DMS 273 (cell line): ENCODE measurements around the gene SHC2.
"Not testable (repeated sequence)": the region's sequence is repeated elsewhere in the genome, so short reads cannot be mapped to it uniquely, and the experiment has no call there.

Experiments
- DNase-seq: peaks from one replicate; lab custom pipeline; 2025; ENCODE audit not compliant: unreplicated experiment; lab: John Stamatoyannopoulos, UW

The SHC2 gene

DNA sequence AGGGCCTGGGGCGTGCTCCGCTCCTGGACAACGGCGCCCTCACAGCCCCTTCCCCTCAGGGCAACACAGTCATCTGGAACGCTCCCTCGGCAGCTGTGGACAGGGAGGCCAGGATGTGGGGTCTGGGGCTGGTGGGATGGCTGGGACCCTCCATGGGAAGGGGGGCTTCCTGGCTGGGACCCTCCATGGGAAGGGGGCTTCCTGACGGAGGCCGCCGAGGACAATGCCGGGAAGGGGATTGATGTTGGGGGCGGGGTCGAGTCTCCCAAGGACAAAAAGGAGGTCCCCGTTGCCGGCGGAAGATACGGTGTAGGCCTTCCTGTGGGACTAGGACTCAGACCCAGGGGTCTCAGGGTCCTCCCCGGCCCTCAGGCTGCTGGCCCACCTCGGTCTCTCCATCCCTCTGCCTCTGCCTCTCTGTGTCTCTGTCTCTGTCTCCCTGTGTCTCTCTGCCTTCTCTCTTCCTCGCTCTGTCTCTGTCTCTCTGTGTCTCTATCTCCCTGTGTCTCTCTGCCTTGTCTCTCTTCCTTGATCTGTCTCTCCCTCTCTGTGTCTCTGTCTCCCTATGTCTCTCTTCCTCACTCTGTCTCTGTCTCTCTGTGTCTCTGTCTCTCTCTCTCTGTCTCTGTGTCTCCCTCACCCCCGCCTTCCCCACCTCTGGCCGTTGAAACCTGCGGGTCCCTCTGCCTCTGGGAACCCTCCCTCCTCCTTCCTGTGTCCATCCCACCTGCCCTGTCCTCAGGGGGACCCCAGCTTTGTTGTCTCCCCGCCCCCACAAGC is 32.7 kb upstream of the SHC2 start:
- DNase-seq = no peak

DNA sequence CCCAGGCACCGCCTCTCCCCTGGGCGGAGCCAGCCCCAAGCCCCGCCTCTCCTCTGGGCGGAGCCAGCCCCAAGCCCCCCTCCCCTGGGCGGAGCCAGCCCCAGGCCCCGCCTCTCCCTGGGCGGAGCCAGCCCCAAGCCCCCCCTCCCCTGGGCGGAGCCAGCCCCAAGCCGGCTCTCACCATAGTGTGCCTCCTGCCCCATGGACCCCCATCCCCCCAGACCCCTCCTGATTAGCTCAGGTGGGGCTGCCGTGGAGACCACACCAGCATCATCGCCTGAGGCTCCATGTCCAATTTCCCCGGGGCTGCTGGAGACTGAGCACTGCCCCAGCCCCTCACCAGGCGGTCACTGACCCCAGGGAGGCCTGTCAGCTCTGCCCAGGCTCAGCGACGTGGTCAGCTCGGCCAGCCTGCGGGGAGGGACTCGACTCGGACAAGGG is 31.3 kb upstream of the SHC2 start:
- no peak for DNase-seq

DNA sequence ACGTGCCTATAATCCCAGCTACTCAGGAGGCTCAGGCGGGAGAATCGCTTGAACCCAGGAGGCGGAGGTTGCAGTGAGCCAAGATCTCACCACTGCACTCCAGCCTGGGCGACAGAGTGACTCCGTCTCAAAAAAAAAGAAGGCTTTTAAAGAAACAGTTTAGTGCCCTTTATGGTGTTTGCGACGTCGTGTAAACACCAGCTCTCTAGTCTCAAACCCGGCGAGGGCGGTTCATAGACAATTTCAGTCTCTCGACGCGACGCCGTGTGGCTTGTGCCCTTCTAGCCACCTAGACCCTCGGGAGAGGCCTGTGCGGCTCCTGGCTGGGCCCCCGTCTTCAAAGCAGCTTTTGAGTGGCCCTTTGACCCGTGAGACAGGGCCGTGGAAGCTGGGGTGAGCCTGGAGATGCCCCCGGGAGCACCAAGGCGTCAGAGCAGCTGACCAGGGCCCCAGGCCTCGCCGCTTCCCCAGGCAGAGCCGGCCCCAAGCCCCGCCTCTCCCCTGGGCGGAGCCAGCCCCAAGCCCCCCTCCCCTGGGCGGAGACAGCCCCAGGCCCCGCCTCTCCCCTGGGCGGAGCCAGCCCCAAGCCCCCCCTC is 30.4 kb upstream of the SHC2 start:
- no peak for DNase-seq

DNA sequence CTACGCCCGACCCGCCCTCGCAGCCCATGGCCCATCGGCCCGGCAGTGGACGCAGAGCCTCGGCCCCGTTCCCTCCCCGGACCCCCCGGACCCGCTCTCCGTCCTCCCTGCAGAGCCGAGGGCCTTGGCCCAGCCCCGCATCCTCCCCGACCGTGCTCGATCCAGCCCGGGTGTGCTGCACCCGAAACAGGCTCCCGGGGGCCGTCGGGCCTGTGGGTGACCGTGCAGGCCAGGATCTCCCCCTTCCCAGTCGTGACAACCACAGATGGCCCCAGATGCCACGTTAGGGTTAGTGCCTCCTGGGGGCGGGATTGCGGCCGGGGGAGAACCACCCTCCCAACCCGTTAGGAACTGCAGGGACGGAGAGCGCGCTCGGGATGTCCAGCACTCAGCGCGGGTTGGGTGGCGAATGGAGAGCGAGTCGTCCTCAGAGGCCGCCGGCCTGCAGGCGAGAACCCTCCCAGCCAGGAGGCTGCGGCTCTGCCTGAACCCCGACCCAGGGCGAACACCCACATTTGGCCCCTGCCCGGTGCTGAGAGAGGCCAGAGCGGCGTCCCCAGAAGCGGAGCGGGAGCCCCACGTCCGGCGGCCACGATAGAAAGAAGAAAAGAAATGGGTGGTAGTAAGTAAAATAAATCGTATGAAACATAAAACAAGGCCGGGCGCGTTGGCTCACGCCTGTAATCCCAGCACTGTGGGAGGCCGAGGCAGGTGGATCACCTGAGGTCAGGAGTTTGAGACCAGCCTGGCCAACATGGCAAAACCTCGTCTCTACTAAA is 28.8 kb upstream of the SHC2 start:
- no peak for DNase-seq

DNA sequence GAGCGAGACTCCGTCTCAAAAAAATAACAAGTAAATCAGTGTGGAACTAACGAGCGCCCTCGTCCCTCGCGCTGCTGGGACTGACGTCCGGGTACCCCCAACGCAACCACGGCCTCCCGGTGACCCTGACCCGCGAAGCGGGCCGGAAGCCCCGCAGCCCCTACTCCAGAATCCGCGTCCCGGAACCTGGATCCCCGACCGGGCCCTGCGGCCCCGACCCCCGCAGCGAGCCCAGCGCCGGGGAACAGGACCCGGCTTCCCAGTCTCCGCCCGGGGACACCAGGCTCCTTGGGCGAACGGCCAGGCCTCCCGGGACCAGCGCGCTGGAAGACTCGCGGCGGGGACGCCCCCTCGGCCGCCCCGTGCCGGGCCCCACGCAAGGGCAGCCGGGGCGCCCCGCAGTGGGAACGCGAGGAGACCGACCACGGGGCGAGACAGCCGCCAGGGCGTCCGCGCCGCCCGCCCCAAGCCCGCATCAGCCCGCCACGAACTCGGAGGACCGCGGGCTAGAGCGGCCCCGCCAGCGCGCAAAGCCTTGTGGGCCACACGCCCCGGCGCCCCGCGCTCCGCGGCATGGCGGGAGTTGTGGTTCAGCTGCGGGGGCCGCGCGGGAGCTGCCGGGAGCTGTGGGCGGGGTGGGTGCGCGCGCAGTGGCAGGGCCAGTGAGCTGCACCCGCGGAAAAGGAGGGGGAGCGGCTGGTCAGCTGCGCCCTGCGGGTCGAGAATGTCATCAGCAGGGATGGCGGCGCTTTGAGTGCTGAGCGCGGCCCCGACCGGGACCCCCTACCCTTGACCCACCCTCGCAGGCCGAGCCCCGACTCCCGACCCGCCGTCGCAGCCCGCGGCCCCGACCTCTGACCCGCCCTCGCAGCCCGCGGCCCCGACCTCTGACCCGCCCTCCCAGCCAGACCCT is 27.9 kb upstream of the SHC2 start:
- DNase-seq = peak; percentile 98

DNA sequence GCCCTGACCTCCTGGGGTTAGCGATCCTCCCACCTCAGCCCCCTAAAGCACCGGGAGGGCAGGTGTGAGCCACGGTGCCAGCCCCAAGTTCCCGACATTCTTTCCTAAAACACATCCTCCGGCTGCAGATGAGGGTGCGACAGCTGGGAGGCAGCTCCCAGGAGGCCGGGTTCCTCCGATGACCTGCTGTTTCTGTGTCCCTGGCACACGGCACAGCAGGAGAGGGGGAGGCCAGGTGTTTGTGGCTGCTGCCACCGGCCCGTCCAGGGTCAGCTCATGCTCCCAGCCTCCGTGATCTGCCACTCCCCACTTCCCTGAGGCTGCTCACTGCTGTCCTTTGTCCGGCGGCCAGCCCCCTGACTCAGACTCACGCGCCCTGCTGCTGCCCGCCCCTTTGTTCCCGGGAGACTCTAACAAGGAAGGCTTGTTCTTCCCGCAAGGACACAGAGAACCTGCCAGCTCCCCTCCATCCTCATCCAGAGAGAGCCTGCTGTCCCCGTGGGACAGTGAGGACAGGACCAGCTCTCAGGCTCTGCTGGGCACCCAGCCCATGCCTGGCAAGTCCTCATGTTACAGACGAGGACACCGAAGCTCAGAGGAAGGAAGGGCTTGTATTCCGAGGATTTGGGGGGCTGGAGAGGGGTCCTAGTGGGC is 24.9 kb upstream of the SHC2 start:
- no peak for DNase-seq

DNA sequence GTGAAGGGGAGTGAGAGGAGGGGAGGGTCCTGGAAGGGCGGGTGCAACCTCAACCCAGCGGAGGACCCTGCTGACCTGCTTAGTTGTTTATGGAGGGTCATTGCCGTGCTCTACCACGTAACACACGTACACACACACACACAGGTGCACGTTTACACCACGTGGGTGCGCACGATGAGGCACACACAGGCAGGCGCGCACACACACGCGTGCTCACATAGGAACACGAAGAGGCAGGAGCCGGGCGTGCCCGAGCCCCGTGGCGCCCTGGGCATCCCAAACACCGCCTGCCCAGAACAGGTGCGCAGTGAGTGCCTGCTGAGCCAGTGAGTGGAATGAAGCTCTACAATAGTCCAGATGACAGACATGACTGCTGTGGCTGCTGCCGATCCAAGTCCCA is 24.2 kb upstream of the SHC2 start:
- peak; percentile 63 for DNase-seq

DNA sequence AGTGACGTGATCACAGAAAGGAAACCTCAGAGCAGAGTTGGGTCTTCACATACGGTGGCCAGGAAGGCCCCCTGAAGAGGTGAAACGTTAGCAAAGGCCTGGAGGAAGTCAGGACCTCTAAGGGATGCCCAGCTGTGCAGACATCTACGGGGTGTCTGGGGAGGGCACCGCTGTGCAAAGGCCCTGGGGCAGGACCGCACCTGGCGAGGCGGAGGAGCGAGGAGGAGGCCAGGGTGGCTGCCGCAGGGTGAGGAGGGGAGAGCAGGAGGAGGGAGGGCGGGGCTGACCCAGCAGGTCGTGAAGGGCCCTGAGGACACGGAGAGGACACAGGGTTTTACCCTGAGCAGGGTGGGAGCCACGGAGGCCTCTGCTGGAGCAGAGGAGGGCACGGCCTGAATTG is 23.7 kb upstream of the SHC2 start:
- DNase-seq = no peak

DNA sequence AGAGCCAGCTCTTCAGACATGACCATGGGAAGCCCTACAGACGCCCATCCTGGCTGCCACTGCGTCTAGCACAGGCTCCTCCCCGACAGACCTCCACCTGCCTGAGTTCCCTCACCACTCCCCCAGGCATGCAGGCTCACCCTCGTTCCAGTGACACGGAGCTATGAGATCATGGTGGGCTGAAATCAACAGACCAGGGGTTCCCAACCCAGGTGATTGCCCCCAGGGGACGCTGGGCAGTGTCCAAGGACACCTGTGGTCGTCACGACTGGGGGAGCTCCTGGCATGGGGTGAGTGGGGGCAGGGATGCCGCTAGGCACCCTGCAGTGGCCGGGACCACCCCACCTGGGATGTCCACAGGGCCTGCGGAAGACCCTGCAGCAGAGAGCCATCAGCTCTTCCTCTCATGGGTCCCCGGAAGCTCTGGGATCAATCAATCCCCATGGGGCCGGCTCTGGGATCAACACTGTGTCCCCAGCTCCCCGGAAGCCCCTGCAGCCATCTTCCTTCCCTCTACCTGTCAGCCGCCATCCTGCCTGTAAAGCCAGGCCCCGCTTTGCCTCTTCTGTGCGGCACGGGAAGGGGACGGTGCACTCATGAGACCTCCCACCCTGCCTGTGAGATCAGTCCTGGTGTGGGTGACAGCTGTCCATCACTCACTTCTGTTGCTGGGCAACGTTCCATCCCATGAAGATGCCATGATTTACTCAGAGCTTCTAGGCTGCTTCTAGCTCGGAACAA is 22.7 kb upstream of the SHC2 start:
- no peak for DNase-seq

DNA sequence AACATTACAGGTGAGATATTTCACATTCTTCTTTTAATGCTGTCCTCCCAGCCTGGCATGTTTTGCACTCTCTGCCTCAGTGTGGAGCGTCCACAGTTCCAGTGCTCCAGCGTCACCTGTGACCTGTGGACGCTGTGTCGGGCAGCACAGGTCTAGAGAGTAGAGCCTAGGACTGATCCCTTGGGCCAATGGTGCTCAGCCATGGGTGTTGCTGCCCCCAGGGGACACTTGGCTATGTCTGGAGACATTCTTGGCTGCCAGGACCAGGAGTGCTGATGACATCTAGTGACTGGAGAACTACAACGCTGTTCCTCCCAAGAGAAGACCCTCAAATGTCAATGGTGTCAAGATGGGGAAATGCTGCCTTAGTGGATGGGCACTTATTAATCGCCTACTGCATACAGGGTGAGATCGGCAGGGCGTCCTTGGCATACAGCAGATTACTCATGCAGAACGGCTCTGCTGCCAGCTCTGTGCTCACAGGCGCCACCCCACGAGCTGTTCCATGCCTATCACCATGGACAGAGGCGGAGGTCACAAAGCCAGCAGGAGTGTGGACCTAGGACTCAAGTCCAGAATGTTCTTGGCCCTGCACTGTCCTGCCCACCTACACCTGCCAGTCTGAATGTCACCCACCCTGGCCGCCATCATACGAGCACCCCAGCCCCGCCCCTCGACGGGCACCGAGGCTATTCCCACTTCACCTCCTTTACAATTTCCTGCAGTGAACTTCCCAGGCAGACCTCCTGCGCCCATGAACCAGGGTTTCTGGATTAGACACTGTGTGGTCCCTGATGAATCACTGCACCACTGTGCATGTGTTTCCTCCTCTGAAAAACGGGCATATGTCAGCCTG is 21.6 kb upstream of the SHC2 start:
- no peak for DNase-seq

DNA sequence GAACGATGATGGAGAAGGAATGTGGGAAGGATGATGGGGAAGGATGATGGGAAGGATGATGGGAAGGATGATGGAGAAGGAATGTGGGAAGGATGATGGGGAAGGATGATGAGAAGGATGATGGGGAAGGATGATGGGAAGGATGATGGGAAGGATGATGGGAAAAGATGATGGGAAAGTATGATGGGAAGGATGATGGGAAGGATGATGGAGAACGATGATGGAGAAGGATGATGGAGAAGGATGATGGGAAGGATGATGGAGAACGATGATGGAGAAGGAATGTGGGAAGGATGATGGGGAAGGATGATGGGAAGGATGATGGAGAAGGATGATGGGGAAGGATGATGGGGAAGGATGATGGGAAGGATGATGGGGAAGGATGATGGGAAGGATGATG is 20.3 kb upstream of the SHC2 start:
- not testable (repeated sequence) for DNase-seq

DNA sequence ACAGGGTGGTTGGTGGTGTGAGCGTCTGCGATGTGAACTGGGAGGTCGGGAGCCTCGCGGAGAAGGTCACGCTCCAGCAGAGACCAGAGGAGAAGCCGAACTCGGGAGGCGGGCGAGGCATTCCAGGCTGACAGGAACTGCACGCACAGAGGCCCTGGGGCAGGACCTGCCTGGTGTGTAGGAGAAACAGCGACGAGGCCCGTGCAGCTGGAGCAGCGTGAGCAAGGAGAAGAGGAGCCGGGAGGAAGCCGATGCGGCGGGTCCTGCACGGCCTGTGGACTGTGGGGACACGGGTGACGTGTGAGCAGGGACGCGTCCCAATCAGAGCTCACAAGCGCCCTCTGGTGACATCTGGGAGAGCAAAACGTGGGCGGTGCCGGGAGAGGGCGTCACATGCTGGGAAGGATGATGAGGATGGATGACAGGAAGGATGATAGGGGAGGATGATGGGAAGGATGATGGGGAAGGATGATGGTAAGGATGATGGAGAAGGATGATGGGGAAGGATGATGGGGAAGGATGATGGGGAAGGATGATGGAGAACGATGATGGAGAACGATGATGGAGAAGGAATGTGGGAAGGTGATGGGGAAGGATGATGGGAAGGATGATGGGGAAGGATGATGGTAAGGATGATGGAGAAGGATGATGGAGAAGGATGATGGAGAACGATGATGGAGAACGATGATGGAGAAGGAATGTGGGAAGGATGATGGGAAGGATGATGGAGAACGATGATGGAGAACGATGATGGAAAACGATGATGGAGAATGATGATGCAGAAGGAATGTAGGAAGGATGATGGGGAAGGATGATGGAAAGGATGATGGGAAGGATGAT is 19.4 kb upstream of the SHC2 start:
- peak; percentile 77 for DNase-seq

DNA sequence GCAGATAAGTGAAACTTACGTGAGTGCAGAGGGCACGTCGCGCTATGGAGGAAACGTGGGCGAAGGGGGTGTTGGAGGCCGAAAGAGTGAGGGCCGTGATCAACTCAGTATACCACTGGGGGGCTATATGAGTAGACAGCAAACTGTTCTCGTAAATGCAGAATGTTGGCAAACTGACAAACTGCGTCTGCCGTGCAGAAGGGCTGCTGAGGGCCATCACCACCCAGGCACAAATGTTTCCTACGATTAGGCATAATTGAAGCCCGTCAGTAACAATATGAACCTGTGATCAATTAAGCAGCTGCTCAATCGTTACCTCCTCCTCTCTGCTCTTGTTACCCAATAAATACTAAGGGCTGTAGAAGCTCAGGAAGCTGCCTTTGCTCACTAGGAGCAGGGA is 18.1 kb upstream of the SHC2 start:
- peak; percentile 47 for DNase-seq

DNA sequence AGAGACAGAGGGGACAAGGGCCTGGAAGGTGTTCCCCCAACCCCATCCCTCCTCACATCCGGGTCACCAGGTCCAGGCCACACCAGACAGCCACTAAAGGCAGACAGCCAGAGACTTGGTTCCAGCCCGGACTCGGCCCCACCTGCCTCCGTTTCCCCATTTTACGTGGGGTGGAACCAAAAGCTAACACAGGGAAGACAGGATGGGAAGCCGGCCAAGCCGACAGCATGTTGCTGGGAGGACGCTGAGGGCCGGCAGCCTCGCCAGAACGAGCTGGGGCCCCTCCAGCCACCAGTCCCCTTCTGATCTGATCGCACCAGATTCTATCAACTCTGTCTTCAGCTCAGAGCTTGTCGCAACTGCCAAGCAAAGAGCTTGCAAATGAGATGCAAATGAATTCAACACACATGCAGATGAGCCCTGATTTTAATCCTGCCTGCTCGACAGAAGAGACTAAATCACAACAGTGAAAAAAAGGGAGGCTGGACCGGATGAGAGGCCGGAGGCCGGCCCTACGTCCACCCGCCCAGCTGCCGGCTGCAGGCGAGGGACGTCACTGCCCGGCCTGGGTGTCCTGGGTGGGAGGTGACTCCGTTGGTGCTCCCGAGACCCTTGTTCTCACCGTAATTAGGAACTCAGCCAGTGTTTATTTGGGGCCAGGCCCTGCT is 17.5 kb upstream of the SHC2 start:
- no peak for DNase-seq

DNA sequence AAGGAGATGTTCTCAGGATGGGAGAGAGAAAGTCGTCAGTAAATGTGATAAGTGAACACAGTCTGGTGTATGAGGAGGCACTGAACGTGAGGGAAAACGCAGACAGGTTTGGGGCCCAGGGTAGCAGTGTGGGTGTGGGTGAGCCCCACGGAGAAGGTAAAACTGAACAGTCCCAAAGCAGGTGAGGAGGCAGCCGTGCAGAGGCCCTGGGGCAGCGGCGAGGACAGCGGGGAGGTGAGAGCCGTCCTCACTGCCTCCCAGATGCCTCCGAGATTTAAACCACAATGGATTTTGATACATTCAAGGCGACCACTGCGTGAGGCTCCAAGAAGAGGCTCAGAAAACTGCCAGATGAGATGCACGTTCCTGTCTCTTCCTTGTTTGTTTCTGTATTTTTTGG is 14.5 kb upstream of the SHC2 start:
- DNase-seq = no peak

DNA sequence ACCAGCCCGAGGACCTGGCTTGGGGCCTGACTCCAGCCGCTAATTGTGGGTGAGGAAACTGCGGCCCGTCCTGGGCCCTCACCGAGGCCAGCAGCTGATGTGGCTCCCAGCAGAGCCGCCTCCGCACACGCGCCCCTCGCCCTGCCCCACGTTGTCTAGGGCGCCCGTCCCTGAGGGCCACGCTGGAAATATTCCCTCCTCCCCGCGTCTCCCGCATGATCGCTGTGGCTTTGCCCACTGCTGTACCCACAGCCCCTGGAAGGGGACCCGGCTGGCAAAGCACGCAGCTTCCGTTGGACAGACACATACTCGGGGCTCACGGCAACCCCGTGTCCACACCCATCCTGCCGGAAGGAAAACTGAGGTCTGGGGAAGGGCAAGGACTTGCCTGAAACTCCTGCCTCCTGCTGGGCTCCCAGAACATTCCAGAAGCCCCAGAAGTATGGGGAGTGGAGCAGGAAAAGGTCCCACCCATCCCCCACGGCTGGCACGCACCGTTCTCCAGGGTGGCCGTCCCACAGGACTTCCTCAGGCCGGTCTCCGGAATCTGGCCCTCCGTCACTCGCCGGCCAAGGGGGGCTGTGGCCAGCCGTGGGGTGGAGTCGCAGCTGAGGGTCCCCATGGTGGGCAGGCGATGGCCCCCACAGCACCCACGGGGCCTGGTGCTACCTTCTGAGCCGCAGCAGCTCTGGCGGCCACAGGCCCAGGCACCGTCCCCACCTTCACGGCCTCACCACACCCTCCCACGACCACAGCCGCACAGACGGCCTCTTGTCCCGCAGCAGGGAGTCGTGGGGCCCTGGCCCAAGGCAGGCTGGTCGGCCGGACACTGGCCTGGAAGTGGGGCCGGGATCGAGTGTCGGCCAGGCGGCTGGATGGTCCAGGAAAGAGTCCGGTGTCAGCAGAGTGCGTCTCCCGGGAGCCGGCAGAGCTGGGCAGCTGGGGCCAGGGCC is 13.6 kb upstream of the SHC2 start:
- no peak for DNase-seq
